ENCODE data around the gene GPX3.

GRCh38 chr5:151051066-151051930 lies 30.9 kb downstream of the GPX3 start:
- TF ChIP-seq POLR2A (IDR thresholded peaks at IDR 0.05) (no peak), CTCF (IDR thresholded peaks at IDR 0.05) (peak; percentile 73 to 92 (median 86))

All from testis (tissue), 2 donors.